ENCODE data around the gene PMEPA1. TPM values are rescaled to one million over a fixed set of nuclear protein-coding genes. Genes with fewer than 3 reads are reported as not detected.

PMEPA1 gene
- total and polyA plus RNA-seq, 2 experiments from 2014 or later = 6.1 to 11.8 TPM

- in situ Hi-C loops (cut with MboI) = no loop called here
- no peak for DNase-seq
- Histone ChIP-seq H3F3A (ENCODE audit: insufficient read depth) (no peaks in the 10 kb centered on the region), H3K27me3 (replicated peaks; ENCODE audit: insufficient read depth) (no peaks in the 10 kb centered on the region), H3K9me2 (ENCODE audit: insufficient read depth) (no peaks in the 10 kb centered on the region), H3K9me3 (ENCODE audit: low read depth) (no peaks in the 10 kb centered on the region), H4K20me1 (ENCODE audit: insufficient read depth) (no peaks in the 10 kb centered on the region), H2AFZ (no peak overlapping the region), H3K4me1 (ENCODE audit: insufficient read depth) (no peaks in the 10 kb centered on the region), H3K4me2 (ENCODE audit: unreplicated experiment) (no peak overlapping the region), H3K4me3 (no peak overlapping the region), H3K79me2 (ENCODE audit: insufficient read depth) (no peaks in the 10 kb centered on the region), H3K27ac (no peak overlapping the region), H3K36me3 (ENCODE audit: low read depth) (no peaks in the 10 kb centered on the region; the same call in 1 of the 2 replicates), H3K9ac (no peak overlapping the region)
- 88 to 91% methylated on average over 15 of the region's 15 CpGs for WGBS, 2 experiments (ENCODE audit: low coverage in 1 of 2, low lambda C conversion rate in 2 of 2, missing lambda C conversion rate in 2 of 2)
- TF ChIP-seq EZH2phosphoT487 (IDR thresholded peaks at IDR 0.05; ENCODE audit: insufficient read depth, low read depth) = no peak
- TF ChIP-seq EZH2 (IDR thresholded peaks at IDR 0.05; ENCODE audit: insufficient read depth, poor library complexity, severe bottlenecking) = no peak
Measured at GRCh38 chr20:57648878-57649616, 60.8 kb downstream of the PMEPA1 start.

- Histone ChIP-seq H3K27me3 (replicated peaks; ENCODE audit: insufficient read depth) (no peaks in the 10 kb centered on the region), H3K4me1 (ENCODE audit: insufficient read depth) (no peaks in the 10 kb centered on the region), H3K9ac (no peak overlapping the region), H3K4me2 (ENCODE audit: unreplicated experiment) (no peak overlapping the region), H3F3A (ENCODE audit: insufficient read depth) (no peaks in the 10 kb centered on the region), H3K36me3 (ENCODE audit: low read depth) (no peaks in the 10 kb centered on the region), H3K9me2 (ENCODE audit: insufficient read depth) (no peaks in the 10 kb centered on the region), H3K9me3 (ENCODE audit: low read depth) (no peaks in the 10 kb centered on the region), H2AFZ (no peak overlapping the region), H3K4me3 (no peak overlapping the region), H3K79me2 (ENCODE audit: insufficient read depth) (no peaks in the 10 kb centered on the region), H4K20me1 (ENCODE audit: insufficient read depth) (no peaks in the 10 kb centered on the region), H3K27ac (no peak overlapping the region)
- TF ChIP-seq EZH2phosphoT487 (IDR thresholded peaks at IDR 0.05; ENCODE audit: insufficient read depth, low read depth) (no peak), EZH2 (IDR thresholded peaks at IDR 0.05; ENCODE audit: insufficient read depth, poor library complexity, severe bottlenecking) (no peak)
- no peak for DNase-seq
- in situ Hi-C loops (cut with MboI) = no loop called here
- WGBS, 2 experiments (ENCODE audit: low coverage in 1 of 2, low lambda C conversion rate in 2 of 2, missing lambda C conversion rate in 2 of 2) = 80 to 82% methylated on average over 23 of the region's 23 CpGs
Measured at GRCh38 chr20:57647933-57648785, 61.7 kb downstream of the PMEPA1 start.

DNA sequence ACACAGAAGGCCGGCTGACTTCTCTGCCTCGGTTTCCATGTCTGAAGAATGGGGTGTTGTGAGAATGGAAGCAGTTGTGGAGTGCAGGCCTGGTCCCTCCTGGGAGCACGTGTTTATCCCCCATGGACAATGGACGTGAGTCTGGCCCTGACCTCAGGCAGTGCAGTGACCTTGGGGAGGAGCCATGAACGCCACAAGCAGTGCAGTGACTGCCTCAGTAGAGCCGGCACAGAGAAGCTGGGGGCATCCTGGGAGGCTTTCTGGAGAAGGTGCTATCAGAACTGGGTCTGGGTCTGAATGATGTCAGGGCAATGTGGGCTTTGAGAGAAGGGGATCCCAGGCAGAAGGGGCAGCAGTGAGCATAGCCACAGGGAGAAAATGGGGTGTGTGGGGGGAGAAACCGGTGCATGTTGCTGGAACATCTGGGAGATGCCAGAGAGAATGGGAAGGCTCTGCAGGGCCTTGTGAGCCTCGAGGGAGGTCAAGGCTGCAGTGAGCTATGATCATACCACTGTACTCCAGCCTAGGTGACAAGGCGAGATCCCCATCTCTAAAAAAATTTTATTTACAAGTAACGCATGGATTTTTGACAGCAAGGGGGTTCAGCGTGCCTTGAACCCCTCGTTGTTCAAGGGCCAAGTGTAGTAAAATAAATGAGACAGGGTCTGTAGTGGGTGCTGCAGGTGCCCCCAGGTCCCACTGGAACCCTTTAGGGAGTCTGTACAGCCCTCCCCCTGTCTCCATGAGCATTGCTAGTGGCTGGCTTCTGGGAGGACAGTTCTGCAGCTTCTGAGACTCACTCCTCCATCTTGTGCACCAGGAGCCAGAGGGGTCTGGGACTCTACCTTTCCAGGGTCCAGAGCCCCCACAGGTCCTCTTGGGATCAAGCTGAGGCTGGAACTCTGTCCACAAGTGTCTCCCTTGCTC, 62.5 kb downstream of the PMEPA1 start:
- Histone ChIP-seq H3K4me3 (no peak overlapping the region), H3K27me3 (replicated peaks; ENCODE audit: insufficient read depth) (no peaks in the 10 kb centered on the region), H3K4me1 (ENCODE audit: insufficient read depth) (no peaks in the 10 kb centered on the region), H3K36me3 (ENCODE audit: low read depth) (no peaks in the 10 kb centered on the region), H3K9ac (no peak overlapping the region), H3K79me2 (ENCODE audit: insufficient read depth) (no peaks in the 10 kb centered on the region), H2AFZ (no peak overlapping the region), H4K20me1 (ENCODE audit: insufficient read depth) (no peaks in the 10 kb centered on the region), H3K27ac (no peak overlapping the region), H3F3A (ENCODE audit: insufficient read depth) (no peaks in the 10 kb centered on the region), H3K9me2 (ENCODE audit: insufficient read depth) (no peaks in the 10 kb centered on the region), H3K4me2 (ENCODE audit: unreplicated experiment) (no peak overlapping the region), H3K9me3 (ENCODE audit: low read depth) (no peaks in the 10 kb centered on the region)
- 81 to 84% methylated on average over 12 of the region's 12 CpGs for WGBS, 2 experiments (ENCODE audit: low coverage in 1 of 2, low lambda C conversion rate in 2 of 2, missing lambda C conversion rate in 2 of 2)
- no peak for TF ChIP-seq EZH2 (IDR thresholded peaks at IDR 0.05; ENCODE audit: insufficient read depth, poor library complexity, severe bottlenecking)
- no peak for TF ChIP-seq EZH2phosphoT487 (IDR thresholded peaks at IDR 0.05; ENCODE audit: insufficient read depth, low read depth)
- no peak for DNase-seq
- in situ Hi-C loops (cut with MboI) = no loop called here

DNA sequence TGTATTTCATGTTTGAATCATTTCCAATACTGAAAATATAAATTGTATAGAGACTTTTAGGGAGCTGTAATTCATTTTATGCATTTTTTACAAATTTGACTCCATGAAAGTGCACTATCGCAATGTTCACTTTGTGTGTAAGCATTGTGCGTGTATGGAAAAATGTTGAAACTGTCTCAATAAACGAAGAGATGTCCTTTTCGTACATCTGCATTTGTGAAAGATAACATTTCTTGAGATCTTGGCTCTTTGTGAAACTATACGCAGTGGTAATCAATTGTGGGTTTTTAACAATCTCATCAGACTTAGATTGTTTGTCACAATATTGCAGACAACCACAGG, 70.9 kb downstream of the PMEPA1 start:
- Histone ChIP-seq H2AFZ (no peak overlapping the region), H3K9ac (no peak overlapping the region), H4K20me1 (ENCODE audit: insufficient read depth) (no peaks in the 10 kb centered on the region), H3K4me2 (ENCODE audit: unreplicated experiment) (no peak overlapping the region), H3K9me2 (ENCODE audit: insufficient read depth) (no peaks in the 10 kb centered on the region), H3K27me3 (replicated peaks; ENCODE audit: insufficient read depth) (no peaks in the 10 kb centered on the region), H3K36me3 (ENCODE audit: low read depth) (no peaks in the 10 kb centered on the region), H3K9me3 (ENCODE audit: low read depth) (no peaks in the 10 kb centered on the region), H3K27ac (no peak overlapping the region), H3K4me1 (ENCODE audit: insufficient read depth) (no peaks in the 10 kb centered on the region), H3K79me2 (ENCODE audit: insufficient read depth) (no peaks in the 10 kb centered on the region), H3F3A (ENCODE audit: insufficient read depth) (no peaks in the 10 kb centered on the region), H3K4me3 (no peak overlapping the region)
- WGBS, 2 experiments (ENCODE audit: low coverage in 1 of 2, low lambda C conversion rate in 2 of 2, missing lambda C conversion rate in 2 of 2) = 88 to 95% methylated on average over 5 of the region's 5 CpGs
- TF ChIP-seq EZH2 (IDR thresholded peaks at IDR 0.05; ENCODE audit: insufficient read depth, poor library complexity, severe bottlenecking) (no peak), EZH2phosphoT487 (IDR thresholded peaks at IDR 0.05; ENCODE audit: insufficient read depth, low read depth) (no peak)
- DNase-seq = no peak
- in situ Hi-C loops (cut with MboI) = no loop called here
